HepG2 (cell line): ENCODE data around the gene SELENOM. TPM values are rescaled to one million over a fixed set of nuclear protein-coding genes. Genes with fewer than 3 reads are reported as not detected.

Experiments used
- MED13 ChIP-seq: sonication (generic); formaldehyde crosslinking; IDR thresholded peaks from 2 replicates; pipeline ENCODE4 v1.5.0; 2020; ENCODE audit warnings: missing genetic modification reagents
- SAP130 ChIP-seq: IDR thresholded peaks from 2 replicates; pipeline ENCODE4 v1.6.1; 2016; ENCODE audit warnings: low read depth
- ZNF7 ChIP-seq: IDR thresholded peaks from 2 replicates; pipeline ENCODE4 v1.6.1; 2016; ENCODE audit warnings: missing biosample characterization, missing genetic modification reagents
- polyA plus RNA-seq, 8 experiments: library from polyadenylated mRNA; depleted of rRNA in 3 of 8; stranded (reverse) in 7 of 8; unstranded in 1 of 8; fragments of >200 nt; fragmentation: Illumina TruSeq in 4 of 8; extraction: Trizol in 4 of 8; gene quantifications; 2 replicates each; pipeline versions ENCODE4 v1.2.1 to v1.2.3, GENCODE V29; 2011 to 2016; ENCODE audit warnings: low read depth in 4 of 8, missing spikeins in 1 of 8, mixed read lengths in 1 of 8; ENCODE audit not compliant: insufficient read depth in 1 of 8
- total RNA-seq, 5 experiments: library from RNA; depleted of rRNA; stranded (reverse); fragments of >200 nt; fragmentation: Illumina TruSeq; extraction: Trizol; gene quantifications; 2 replicates each; pipeline ENCODE4 v1.2.3, GENCODE V29; 2016; ENCODE audit warnings: low read depth in 1 of 5
- TF ChIP-seq, protein P1 (sequence below): sonication (generic); formaldehyde crosslinking; IDR thresholded peaks from 2 replicates; pipeline ENCODE4 v1.4.0; 2020; ENCODE audit warnings: low read depth, missing genetic modification reagents
- TF ChIP-seq, protein P2 (sequence below): sonication (generic); formaldehyde crosslinking; IDR thresholded peaks from 2 replicates; pipeline ENCODE4 v1.5.0; 2020; ENCODE audit warnings: mild to moderate bottlenecking, missing genetic modification reagents, borderline replicate concordance
- TF ChIP-seq, protein P3 (sequence below): sonication (generic); formaldehyde crosslinking; IDR thresholded peaks from 2 replicates; pipeline ENCODE4 v1.4.0; 2020; ENCODE audit warnings: missing genetic modification reagents, mild to moderate bottlenecking, borderline replicate concordance
- TF ChIP-seq, protein P4 (sequence below): sonication (generic); formaldehyde crosslinking; IDR thresholded peaks from 2 replicates; pipeline ENCODE4 v1.5.0; 2020; ENCODE audit warnings: mild to moderate bottlenecking, missing genetic modification reagents
- TF ChIP-seq, protein P5 (sequence below): sonication (generic); formaldehyde crosslinking; IDR thresholded peaks from 2 replicates; pipeline ENCODE4 v1.5.1; 2020; ENCODE audit warnings: mild to moderate bottlenecking, missing genetic modification reagents, moderate library complexity

SELENOM gene
- total and polyA plus RNA-seq, 2 of the 13 experiments (the other 11 are each of a cell fraction or from before 2014, with no cell fraction given): 4.1 to 4.3 TPM

DNA sequence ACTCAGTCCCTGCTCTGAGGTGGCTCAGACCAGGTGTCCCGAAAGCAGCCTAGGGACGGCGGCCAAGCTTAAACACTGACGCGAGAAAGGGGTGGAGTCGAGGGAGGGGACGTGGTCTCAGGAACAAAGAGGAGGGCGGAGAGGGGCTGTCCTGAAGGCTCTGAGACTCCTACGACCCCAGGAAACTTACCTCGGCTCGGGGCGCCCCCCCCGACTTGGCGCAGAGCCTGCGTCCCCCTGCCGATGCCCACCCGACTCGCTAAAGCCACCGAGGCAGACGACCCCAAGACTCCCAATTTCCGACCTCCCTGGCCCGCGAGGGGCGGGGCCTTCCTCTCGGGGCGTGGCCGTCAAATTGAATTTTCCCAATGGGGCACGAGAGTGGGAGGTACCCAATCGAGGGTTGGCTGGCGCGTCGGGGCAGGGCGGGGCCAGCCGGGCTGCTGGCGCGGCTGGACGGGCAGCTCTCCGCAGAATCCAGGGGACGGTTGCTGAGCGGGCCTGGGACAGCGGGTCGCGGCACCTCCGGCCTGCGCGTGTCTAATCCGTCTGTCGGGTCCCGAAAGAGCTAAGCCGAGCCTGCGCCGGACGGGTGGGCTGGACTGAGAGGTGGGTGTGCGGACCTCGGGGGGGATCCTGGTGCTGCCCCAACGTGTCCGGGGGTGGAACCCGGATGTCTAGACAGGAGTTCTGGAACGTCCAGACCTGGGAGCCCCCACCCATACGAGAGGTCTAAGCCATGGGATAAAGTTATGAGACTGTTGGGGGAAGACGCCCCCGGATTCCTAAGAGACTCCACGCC, 26.3 kb downstream of the SELENOM start, which contains the start of gene SMTN (continued):
- TF ChIP-seq, protein P1, sequence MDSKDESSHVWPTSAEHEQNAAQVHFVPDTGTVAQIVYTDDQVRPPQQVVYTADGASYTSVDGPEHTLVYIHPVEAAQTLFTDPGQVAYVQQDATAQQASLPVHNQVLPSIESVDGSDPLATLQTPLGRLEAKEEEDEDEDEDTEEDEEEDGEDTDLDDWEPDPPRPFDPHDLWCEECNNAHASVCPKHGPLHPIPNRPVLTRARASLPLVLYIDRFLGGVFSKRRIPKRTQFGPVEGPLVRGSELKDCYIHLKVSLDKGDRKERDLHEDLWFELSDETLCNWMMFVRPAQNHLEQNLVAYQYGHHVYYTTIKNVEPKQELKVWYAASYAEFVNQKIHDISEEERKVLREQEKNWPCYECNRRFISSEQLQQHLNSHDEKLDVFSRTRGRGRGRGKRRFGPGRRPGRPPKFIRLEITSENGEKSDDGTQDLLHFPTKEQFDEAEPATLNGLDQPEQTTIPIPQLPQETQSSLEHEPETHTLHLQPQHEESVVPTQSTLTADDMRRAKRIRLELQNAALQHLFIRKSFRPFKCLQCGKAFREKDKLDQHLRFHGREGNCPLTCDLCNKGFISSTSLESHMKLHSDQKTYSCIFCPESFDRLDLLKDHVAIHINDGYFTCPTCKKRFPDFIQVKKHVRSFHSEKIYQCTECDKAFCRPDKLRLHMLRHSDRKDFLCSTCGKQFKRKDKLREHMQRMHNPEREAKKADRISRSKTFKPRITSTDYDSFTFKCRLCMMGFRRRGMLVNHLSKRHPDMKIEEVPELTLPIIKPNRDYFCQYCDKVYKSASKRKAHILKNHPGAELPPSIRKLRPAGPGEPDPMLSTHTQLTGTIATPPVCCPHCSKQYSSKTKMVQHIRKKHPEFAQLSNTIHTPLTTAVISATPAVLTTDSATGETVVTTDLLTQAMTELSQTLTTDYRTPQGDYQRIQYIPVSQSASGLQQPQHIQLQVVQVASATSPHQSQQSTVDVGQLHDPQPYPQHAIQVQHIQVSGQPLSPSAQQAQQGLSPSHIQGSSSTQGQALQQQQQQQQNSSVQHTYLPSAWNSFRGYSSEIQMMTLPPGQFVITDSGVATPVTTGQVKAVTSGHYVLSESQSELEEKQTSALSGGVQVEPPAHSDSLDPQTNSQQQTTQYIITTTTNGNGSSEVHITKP (CRISPR knock-in tag): peak; percentile 10; the same call in 1 of the 2 replicates
- TF ChIP-seq, protein P2, sequence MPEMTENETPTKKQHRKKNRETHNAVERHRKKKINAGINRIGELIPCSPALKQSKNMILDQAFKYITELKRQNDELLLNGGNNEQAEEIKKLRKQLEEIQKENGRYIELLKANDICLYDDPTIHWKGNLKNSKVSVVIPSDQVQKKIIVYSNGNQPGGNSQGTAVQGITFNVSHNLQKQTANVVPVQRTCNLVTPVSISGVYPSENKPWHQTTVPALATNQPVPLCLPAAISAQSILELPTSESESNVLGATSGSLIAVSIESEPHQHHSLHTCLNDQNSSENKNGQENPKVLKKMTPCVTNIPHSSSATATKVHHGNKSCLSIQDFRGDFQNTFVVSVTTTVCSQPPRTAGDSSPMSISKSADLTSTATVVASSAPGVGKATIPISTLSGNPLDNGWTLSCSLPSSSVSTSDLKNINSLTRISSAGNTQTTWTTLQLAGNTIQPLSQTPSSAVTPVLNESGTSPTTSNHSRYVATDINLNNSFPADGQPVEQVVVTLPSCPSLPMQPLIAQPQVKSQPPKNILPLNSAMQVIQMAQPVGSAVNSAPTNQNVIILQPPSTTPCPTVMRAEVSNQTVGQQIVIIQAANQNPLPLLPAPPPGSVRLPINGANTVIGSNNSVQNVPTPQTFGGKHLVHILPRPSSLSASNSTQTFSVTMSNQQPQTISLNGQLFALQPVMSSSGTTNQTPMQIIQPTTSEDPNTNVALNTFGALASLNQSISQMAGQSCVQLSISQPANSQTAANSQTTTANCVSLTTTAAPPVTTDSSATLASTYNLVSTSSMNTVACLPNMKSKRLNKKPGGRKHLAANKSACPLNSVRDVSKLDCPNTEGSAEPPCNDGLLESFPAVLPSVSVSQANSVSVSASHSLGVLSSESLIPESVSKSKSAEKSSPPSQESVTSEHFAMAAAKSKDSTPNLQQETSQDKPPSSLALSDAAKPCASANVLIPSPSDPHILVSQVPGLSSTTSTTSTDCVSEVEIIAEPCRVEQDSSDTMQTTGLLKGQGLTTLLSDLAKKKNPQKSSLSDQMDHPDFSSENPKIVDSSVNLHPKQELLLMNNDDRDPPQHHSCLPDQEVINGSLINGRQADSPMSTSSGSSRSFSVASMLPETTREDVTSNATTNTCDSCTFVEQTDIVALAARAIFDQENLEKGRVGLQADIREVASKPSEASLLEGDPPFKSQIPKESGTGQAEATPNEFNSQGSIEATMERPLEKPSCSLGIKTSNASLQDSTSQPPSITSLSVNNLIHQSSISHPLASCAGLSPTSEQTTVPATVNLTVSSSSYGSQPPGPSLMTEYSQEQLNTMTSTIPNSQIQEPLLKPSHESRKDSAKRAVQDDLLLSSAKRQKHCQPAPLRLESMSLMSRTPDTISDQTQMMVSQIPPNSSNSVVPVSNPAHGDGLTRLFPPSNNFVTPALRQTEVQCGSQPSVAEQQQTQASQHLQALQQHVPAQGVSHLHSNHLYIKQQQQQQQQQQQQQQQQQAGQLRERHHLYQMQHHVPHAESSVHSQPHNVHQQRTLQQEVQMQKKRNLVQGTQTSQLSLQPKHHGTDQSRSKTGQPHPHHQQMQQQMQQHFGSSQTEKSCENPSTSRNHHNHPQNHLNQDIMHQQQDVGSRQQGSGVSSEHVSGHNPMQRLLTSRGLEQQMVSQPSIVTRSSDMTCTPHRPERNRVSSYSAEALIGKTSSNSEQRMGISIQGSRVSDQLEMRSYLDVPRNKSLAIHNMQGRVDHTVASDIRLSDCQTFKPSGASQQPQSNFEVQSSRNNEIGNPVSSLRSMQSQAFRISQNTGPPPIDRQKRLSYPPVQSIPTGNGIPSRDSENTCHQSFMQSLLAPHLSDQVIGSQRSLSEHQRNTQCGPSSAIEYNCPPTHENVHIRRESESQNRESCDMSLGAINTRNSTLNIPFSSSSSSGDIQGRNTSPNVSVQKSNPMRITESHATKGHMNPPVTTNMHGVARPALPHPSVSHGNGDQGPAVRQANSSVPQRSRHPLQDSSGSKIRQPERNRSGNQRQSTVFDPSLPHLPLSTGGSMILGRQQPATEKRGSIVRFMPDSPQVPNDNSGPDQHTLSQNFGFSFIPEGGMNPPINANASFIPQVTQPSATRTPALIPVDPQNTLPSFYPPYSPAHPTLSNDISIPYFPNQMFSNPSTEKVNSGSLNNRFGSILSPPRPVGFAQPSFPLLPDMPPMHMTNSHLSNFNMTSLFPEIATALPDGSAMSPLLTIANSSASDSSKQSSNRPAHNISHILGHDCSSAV: 0 out of 2 replicates have a peak, but pooled peaks have one; percentile 66
- TF ChIP-seq, protein P3, sequence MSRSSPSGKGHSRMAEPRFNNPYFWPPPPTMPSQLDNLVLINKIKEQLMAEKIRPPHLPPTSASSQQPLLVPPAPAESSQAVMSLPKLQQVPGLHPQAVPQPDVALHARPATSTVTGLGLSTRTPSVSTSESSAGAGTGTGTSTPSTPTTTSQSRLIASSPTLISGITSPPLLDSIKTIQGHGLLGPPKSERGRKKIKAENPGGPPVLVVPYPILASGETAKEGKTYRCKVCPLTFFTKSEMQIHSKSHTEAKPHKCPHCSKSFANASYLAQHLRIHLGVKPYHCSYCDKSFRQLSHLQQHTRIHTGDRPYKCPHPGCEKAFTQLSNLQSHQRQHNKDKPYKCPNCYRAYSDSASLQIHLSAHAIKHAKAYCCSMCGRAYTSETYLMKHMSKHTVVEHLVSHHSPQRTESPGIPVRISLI (CRISPR knock-in tag): 0 out of 2 replicates have a peak, but pooled peaks have one; percentile 19
- TF ChIP-seq, protein P4, sequence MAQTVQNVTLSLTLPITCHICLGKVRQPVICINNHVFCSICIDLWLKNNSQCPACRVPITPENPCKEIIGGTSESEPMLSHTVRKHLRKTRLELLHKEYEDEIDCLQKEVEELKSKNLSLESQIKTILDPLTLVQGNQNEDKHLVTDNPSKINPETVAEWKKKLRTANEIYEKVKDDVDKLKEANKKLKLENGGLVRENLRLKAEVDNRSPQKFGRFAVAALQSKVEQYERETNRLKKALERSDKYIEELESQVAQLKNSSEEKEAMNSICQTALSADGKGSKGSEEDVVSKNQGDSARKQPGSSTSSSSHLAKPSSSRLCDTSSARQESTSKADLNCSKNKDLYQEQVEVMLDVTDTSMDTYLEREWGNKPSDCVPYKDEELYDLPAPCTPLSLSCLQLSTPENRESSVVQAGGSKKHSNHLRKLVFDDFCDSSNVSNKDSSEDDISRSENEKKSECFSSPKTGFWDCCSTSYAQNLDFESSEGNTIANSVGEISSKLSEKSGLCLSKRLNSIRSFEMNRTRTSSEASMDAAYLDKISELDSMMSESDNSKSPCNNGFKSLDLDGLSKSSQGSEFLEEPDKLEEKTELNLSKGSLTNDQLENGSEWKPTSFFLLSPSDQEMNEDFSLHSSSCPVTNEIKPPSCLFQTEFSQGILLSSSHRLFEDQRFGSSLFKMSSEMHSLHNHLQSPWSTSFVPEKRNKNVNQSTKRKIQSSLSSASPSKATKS (CRISPR knock-in tag): no peak
- TF ChIP-seq, protein P5, sequence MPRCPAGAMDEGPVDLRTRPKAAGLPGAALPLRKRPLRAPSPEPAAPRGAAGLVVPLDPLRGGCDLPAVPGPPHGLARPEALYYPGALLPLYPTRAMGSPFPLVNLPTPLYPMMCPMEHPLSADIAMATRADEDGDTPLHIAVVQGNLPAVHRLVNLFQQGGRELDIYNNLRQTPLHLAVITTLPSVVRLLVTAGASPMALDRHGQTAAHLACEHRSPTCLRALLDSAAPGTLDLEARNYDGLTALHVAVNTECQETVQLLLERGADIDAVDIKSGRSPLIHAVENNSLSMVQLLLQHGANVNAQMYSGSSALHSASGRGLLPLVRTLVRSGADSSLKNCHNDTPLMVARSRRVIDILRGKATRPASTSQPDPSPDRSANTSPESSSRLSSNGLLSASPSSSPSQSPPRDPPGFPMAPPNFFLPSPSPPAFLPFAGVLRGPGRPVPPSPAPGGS: peak; percentile 34; the same call in 1 of the 2 replicates
- TF ChIP-seq MED13 (CRISPR knock-in tag) (no peak), SAP130 (CRISPR knock-in tag) (peak; percentile 85), ZNF7 (CRISPR knock-in tag) (no peak)
